HG03457 (cell line): Measurements from ENCODE around the gene ZNF519.
"Not testable (repeated sequence)": the region's sequence is repeated elsewhere in the genome, so short reads cannot be mapped to it uniquely, and the experiment has no call there.

Source experiments
- ATAC-seq: cut with Tn5 transposase; IDR thresholded peaks from one replicate; pipeline ENCODE4 v1.9.1; 2021; ENCODE audit warnings: moderate number of reproducible peaks; ENCODE audit not compliant: unreplicated experiment

The ZNF519 gene

GRCh38 chr18:14132271-14132700 lies at the start of gene ZNF519:
Gene ZNF519, minus strand, starts transcription at chr18:14132435. Its CDS starts 158 bp downstream, at chr18:14132277.
- peak; percentile 100 for ATAC-seq

GRCh38 chr18:14179306-14179705 lies 47.1 kb upstream of the ZNF519 start:
- no peak for ATAC-seq

- peak; percentile 88 for ATAC-seq
Measured at GRCh38 chr18:14178321-14179196, 46.3 kb upstream of the ZNF519 start.

- ATAC-seq: not testable (repeated sequence)
Measured at GRCh38 chr18:14177540-14178320, 45.5 kb upstream of the ZNF519 start.

GRCh38 chr18:14175404-14175803 lies 43.2 kb upstream of the ZNF519 start:
- not testable (repeated sequence) for ATAC-seq

- ATAC-seq: no peak
Measured at GRCh38 chr18:14174706-14175085, 42.5 kb upstream of the ZNF519 start.

GRCh38 chr18:14174002-14174705 lies 41.9 kb upstream of the ZNF519 start:
- ATAC-seq: not testable (repeated sequence)

- ATAC-seq: not testable (repeated sequence)
Measured at GRCh38 chr18:14173116-14173951, 41.1 kb upstream of the ZNF519 start.

GRCh38 chr18:14172142-14173115 lies 40.2 kb upstream of the ZNF519 start:
- not testable (repeated sequence) for ATAC-seq

- ATAC-seq: not testable (repeated sequence)
Measured at GRCh38 chr18:14171301-14172141, 39.3 kb upstream of the ZNF519 start.

GRCh38 chr18:14170367-14171036 lies 38.3 kb upstream of the ZNF519 start:
- ATAC-seq: not testable (repeated sequence)

GRCh38 chr18:14162915-14163314 lies 30.7 kb upstream of the ZNF519 start:
- ATAC-seq: not testable (repeated sequence)

GRCh38 chr18:14151564-14152113 lies 19.4 kb upstream of the ZNF519 start:
- not testable (repeated sequence) for ATAC-seq

GRCh38 chr18:14150766-14151165 lies 18.5 kb upstream of the ZNF519 start:
- not testable (repeated sequence) for ATAC-seq

- ATAC-seq: not testable (repeated sequence)
Measured at GRCh38 chr18:14149916-14150420, 17.7 kb upstream of the ZNF519 start.

- not testable (repeated sequence) for ATAC-seq
Measured at GRCh38 chr18:14149121-14149850, 17.1 kb upstream of the ZNF519 start.
